Ovary (tissue), 3 donors: ENCODE data around the gene OLAH.

Source experiments
- EP300 ChIP-seq: sonication (generic); formaldehyde crosslinking; IDR thresholded peaks from one replicate; pipeline ENCODE4 v1.6.1; 2017; ENCODE audit warnings: antibody characterized with exemption
- POLR2A ChIP-seq: fragments of 450-650 bp; IDR thresholded peaks from one replicate; pipeline ENCODE4 v1.6.1; 2017; ENCODE audit warnings: antibody characterized with exemption, mild to moderate bottlenecking, moderate library complexity
- TF ChIP-seq, protein P1 (sequence below), 3 donors: fragments of 450-650 bp in 2 of 3; fragments of 200-600 bp in 1 of 3; IDR thresholded peaks; one replicate each; pipeline versions ENCODE4 v1.5.1 to v1.8.0; 2016 to 2022; ENCODE audit warnings: antibody characterized with exemption in 3 of 3, mild to moderate bottlenecking in 1 of 3
- donor health status: DM: no; HTN: no; CAD: no.

DNA sequence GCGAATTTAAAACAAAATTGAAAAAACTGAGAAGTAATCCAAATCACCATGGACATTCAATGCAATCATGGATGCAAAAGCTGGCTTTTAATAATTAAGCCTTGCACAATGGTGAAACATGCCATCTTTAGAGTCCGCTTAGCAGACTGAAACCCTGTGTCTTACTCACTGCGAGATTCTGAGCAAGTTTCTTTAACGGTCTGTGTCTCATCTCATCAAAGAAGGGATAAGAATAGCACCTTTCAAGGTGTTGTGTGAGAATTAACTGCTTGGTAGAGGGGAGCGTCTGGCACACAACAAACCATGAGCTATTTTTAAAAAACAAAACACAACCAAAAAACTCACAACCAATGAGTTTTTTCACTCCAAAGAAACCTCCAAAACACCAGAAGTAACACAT lies 23.4 kb downstream of the OLAH start:
- TF ChIP-seq, protein P1, sequence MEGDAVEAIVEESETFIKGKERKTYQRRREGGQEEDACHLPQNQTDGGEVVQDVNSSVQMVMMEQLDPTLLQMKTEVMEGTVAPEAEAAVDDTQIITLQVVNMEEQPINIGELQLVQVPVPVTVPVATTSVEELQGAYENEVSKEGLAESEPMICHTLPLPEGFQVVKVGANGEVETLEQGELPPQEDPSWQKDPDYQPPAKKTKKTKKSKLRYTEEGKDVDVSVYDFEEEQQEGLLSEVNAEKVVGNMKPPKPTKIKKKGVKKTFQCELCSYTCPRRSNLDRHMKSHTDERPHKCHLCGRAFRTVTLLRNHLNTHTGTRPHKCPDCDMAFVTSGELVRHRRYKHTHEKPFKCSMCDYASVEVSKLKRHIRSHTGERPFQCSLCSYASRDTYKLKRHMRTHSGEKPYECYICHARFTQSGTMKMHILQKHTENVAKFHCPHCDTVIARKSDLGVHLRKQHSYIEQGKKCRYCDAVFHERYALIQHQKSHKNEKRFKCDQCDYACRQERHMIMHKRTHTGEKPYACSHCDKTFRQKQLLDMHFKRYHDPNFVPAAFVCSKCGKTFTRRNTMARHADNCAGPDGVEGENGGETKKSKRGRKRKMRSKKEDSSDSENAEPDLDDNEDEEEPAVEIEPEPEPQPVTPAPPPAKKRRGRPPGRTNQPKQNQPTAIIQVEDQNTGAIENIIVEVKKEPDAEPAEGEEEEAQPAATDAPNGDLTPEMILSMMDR (IDR thresholded peaks at IDR 0.05) = no peak
- no peak for TF ChIP-seq POLR2A
- TF ChIP-seq EP300 = no peak
